ENCODE data around the gene ADORA3.

The ADORA3 gene

GRCh38 chr1:111463029-111463683 lies 40.3 kb downstream of the ADORA3 start:
- no peak for TF ChIP-seq CTCF (conservative IDR thresholded peaks at IDR 0.05; ENCODE audit: low read depth, low read length)
- peak; percentile 22 for DNase-seq (ENCODE audit: low read depth)
- no peak overlapping the region for H3K4me3 ChIP-seq (ENCODE audit: low read depth, low read length)

GRCh38 chr1:111462370-111463028 lies 40.9 kb downstream of the ADORA3 start:
- TF ChIP-seq CTCF (conservative IDR thresholded peaks at IDR 0.05; ENCODE audit: low read depth, low read length): no peak
- DNase-seq (ENCODE audit: low read depth): no peak
- no peak overlapping the region for H3K4me3 ChIP-seq (ENCODE audit: low read depth, low read length)

DNA sequence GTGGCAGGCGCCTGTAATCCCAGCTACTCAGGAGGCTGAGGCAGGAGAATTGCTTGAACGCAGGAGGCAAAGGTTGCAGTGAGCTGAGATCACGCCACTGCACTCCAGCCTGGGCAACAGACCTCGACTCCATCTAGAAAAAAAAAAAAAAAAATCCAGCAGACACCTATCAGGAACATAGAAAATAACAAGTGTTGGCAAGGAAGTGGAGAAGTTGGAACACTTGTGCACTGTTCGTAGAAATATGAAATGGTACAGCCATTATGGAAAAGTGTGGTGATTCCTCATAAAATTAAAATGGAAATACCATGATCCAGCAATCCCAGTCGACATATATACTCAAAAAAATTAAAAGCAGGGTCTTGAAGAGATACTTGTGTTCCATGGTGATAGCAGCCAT lies 41.7 kb downstream of the ADORA3 start:
- H3K4me3 ChIP-seq (ENCODE audit: low read depth, low read length): no peak overlapping the region
- TF ChIP-seq CTCF (conservative IDR thresholded peaks at IDR 0.05; ENCODE audit: low read depth, low read length): no peak
- DNase-seq (ENCODE audit: low read depth): no peak

DNA sequence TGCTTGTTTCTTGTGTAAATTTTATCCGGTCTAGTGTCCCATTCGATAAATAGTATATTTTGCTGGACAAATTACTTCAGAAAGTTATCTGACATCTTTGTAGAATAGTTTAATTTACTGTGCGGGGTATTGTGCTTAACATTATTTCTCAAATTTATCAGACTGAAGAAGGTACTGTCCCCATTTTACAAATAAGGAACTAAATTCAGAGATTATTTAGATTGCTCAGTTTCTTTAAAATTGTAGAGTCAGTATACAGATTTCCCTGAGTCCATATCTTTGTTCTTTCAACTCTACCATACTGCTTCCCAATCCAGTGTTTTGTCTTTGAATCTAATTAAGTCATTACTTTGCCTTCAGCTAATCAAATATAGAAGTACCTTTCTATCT lies 47.8 kb downstream of the ADORA3 start:
- no peak for DNase-seq (ENCODE audit: low read depth)
- no peak overlapping the region for H3K4me3 ChIP-seq (ENCODE audit: low read depth, low read length)
- no peak for TF ChIP-seq CTCF (conservative IDR thresholded peaks at IDR 0.05; ENCODE audit: low read depth, low read length)

DNA sequence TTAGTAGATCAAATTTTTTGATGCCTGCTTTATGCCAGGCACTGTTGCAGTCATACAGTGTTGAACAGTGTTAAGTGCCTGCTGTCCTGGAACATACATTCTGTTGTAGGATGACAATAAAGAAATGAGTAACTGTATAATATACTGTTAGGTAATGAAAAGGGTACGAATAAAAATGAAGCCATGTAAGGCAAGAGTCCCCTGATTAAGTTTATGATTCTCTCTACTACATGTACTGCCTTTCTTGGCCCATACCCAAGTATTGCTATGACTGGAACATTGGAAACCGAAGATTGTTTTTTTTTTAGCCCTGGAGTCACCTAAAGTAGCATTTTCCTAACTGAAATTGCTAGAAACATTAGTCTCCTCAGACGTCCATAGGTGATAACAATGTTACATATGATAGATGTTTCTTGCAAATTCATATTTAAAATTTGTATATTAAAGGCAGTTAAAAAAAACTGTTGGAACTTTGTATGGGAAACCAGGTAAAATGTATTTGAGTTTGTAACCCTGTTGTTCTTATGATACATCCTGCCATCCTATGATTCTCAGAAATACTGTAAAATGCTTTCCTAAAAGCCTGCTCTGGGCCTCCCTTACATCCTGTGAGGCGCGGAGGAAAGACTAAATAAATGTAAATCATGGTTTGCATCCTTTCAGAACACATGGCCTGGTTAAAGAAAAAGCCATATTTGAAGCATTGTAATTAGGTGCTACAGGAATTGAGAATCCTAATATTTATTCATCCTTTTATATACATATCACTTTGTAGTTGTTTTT lies 48.4 kb downstream of the ADORA3 start:
- no peak for TF ChIP-seq CTCF (conservative IDR thresholded peaks at IDR 0.05; ENCODE audit: low read depth, low read length)
- DNase-seq (ENCODE audit: low read depth): peak; percentile 35
- H3K4me3 ChIP-seq (ENCODE audit: low read depth, low read length): no peak overlapping the region

GRCh38 chr1:111453706-111454105 lies 49.7 kb downstream of the ADORA3 start:
- no peak for DNase-seq (ENCODE audit: low read depth)
- TF ChIP-seq CTCF (conservative IDR thresholded peaks at IDR 0.05; ENCODE audit: low read depth, low read length): no peak
- H3K4me3 ChIP-seq (ENCODE audit: low read depth, low read length): no peak overlapping the region
